DND-41 (cell line): ENCODE measurements around the gene CLSTN2.

Source experiments
- CTCF ChIP-seq: IDR thresholded peaks from 2 replicates; pipeline ENCODE4 v1.5.1; 2012; ENCODE audit warnings: borderline replicate concordance, low read length, moderate library complexity, mild to moderate bottlenecking; ENCODE audit not compliant: poor library complexity, severe bottlenecking; ENCODE audit errors: extremely low read depth
- EZH2 ChIP-seq: IDR thresholded peaks from 3 replicates; pipeline ENCODE4 v1.6.1; 2012; ENCODE audit warnings: borderline replicate concordance, low read depth, mild to moderate bottlenecking, moderate library complexity, low read length, inconsistent platforms; ENCODE audit not compliant: severe bottlenecking

- TF ChIP-seq CTCF (no peak), EZH2 (no peak)
Measured at GRCh38 chr3:140285380-140285779, 350.4 kb downstream of the CLSTN2 start.
